ENCODE results near the gene CLDN1. TPM values are rescaled to one million over a fixed set of nuclear protein-coding genes. Genes with fewer than 3 reads are reported as not detected.

CLDN1 gene, protein sequence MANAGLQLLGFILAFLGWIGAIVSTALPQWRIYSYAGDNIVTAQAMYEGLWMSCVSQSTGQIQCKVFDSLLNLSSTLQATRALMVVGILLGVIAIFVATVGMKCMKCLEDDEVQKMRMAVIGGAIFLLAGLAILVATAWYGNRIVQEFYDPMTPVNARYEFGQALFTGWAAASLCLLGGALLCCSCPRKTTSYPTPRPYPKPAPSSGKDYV
- not detected for total RNA-seq (ENCODE audit: unreplicated experiment)
- long read RNA-seq: 0 reads

DNA sequence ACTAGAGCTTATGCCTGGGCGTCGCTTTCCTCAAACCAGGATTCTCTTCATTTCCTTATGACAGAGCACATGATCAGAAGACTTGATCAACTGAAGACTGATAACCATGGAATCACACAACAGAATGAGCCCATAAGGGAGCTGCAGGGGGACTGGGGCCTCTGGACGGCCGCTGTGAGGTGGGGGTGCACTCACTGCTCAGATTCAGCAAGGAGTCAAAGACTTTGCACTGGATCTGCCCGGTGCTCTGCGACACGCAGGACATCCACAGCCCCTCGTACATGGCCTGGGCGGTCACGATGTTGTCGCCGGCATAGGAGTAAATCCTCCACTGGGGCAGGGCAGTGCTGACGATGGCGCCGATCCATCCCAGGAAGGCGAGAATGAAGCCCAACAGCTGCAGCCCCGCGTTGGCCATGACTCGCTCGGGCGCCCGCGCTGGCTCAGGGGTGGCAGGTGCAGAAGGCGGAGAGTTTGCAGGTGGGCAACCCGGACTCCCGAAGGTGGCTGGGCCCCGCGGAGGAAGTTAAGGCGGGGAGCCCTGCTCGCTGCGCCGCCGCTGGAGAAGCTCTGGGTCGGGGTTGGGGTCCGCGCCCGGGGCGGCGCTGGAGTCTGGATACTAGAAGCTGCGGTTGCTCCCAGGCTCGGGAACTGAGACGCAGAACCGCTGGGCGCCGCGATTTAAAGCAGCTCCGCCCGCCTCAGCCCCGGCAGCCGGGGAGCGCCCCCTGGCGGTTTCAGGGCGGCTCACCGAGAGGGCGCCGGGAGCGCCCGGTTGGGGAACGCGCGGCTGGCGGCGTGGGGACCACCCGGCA, at the start of gene CLDN1:
CLDN1 (minus strand) TSS at position 658 of the 815 bp plus-strand sequence; CDS start at position 418, 240 bp downstream.
- Mint-ChIP-seq H3K4me3 (ENCODE audit: unreplicated experiment) (peak within 1 kb of the TSS; percentile 88), H3K9me3 (ENCODE audit: unreplicated experiment) (peaks cover 3% of the 10 kb centered on the region), H3K36me3 (ENCODE audit: unreplicated experiment) (no peaks in the 10 kb centered on the region), H3K4me1 (ENCODE audit: low read depth, unreplicated experiment) (peaks cover 2% of the 10 kb centered on the region), H3K27me3 (ENCODE audit: unreplicated experiment) (peaks cover 6% of the 10 kb centered on the region), H3K27ac (ENCODE audit: unreplicated experiment) (no peak within 1 kb of the TSS)
- DNase-seq: peak; percentile 93
- TF ChIP-seq, protein P1, sequence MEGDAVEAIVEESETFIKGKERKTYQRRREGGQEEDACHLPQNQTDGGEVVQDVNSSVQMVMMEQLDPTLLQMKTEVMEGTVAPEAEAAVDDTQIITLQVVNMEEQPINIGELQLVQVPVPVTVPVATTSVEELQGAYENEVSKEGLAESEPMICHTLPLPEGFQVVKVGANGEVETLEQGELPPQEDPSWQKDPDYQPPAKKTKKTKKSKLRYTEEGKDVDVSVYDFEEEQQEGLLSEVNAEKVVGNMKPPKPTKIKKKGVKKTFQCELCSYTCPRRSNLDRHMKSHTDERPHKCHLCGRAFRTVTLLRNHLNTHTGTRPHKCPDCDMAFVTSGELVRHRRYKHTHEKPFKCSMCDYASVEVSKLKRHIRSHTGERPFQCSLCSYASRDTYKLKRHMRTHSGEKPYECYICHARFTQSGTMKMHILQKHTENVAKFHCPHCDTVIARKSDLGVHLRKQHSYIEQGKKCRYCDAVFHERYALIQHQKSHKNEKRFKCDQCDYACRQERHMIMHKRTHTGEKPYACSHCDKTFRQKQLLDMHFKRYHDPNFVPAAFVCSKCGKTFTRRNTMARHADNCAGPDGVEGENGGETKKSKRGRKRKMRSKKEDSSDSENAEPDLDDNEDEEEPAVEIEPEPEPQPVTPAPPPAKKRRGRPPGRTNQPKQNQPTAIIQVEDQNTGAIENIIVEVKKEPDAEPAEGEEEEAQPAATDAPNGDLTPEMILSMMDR (IDR thresholded peaks at IDR 0.05; ENCODE audit: partially characterized antibody, unreplicated experiment): peak; percentile 98

DNA sequence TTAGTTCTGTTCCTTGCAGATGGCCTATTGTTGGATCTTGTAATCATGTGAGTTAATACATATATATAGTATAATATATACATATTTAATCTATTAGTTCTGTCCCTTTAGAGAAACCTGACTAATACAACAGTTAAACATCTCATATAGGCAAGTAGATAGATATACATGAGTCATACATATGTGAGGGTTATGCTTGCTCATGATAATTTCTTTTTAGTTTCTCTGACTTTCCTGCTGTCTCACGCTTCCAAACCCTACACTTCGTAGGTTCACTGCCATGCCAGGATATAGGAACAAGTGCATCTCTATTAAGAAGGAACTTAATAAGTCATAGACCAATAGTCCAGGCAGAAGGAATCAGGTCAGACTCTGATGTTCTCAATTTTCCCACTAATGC, 48.9 kb upstream of the CLDN1 start:
- H3K9me3 Mint-ChIP-seq (ENCODE audit: unreplicated experiment): no peaks in the 10 kb centered on the region
- no peaks in the 10 kb centered on the region for H3K4me1 Mint-ChIP-seq (ENCODE audit: low read depth, unreplicated experiment)
- H3K27ac Mint-ChIP-seq (ENCODE audit: unreplicated experiment): no peak overlapping the region
- no peak for DNase-seq
- no peak overlapping the region for H3K4me3 Mint-ChIP-seq (ENCODE audit: unreplicated experiment)
- H3K27me3 Mint-ChIP-seq (ENCODE audit: unreplicated experiment): no peaks in the 10 kb centered on the region
- H3K36me3 Mint-ChIP-seq (ENCODE audit: unreplicated experiment): no peaks in the 10 kb centered on the region
- TF ChIP-seq, protein P1 (IDR thresholded peaks at IDR 0.05; ENCODE audit: partially characterized antibody, unreplicated experiment): no peak

DNA sequence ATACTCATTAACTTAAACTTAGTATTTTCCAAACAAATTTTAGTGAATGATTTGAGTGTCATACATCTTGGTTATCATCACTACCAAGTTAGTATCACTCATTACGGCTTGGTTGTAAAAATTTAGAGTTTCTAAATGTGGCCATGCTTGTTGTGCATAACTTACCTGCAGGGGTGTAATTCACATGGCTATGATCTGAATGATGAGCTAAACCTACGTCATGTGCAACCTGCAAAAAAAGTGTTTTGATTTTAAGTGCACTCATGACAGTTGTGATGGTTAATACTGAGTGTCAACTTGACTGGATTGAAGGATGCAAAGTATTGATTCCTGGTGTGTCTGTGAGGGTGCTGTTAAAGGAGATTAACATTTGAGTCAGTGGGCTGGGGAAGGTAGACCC, 48.1 kb upstream of the CLDN1 start:
- Mint-ChIP-seq H3K9me3 (ENCODE audit: unreplicated experiment) (no peaks in the 10 kb centered on the region), H3K27ac (ENCODE audit: unreplicated experiment) (no peak overlapping the region), H3K36me3 (ENCODE audit: unreplicated experiment) (no peaks in the 10 kb centered on the region), H3K4me1 (ENCODE audit: low read depth, unreplicated experiment) (no peaks in the 10 kb centered on the region), H3K4me3 (ENCODE audit: unreplicated experiment) (no peak overlapping the region), H3K27me3 (ENCODE audit: unreplicated experiment) (no peaks in the 10 kb centered on the region)
- TF ChIP-seq, protein P1 (IDR thresholded peaks at IDR 0.05; ENCODE audit: partially characterized antibody, unreplicated experiment): no peak
- DNase-seq: no peak

DNA sequence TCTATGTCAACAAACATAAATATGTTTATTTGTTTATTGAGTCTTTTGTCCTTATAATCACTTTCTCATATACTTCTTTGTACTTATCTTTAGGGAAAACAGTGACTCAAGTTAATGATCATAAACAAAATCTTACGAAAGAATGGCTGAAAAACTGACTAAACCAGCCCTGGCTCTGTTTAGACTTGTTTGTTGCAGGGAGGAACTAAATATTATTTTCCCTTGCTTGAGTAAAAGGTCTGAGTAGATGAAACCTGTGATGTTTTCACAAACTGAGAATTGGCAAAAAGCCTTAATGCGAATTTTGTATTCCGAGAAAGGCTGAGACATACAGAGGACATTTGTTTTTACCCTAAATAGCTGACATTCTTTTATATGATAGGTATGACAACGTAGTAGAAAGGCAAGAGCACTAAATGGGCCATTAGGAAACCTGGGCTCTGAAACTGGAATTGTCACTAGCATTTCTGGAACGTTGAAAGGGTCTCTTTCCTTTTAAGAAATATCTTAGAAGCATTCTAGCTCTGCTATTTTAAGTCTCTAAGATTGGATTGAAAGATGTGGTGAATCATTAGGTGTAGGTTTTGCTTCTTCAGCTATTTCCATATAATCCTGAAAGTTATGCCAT, 47.5 kb upstream of the CLDN1 start:
- Mint-ChIP-seq H3K9me3 (ENCODE audit: unreplicated experiment) (no peaks in the 10 kb centered on the region), H3K36me3 (ENCODE audit: unreplicated experiment) (no peaks in the 10 kb centered on the region), H3K4me1 (ENCODE audit: low read depth, unreplicated experiment) (no peaks in the 10 kb centered on the region), H3K27me3 (ENCODE audit: unreplicated experiment) (no peaks in the 10 kb centered on the region), H3K4me3 (ENCODE audit: unreplicated experiment) (no peak overlapping the region), H3K27ac (ENCODE audit: unreplicated experiment) (no peak overlapping the region)
- TF ChIP-seq, protein P1 (IDR thresholded peaks at IDR 0.05; ENCODE audit: partially characterized antibody, unreplicated experiment): no peak
- no peak for DNase-seq
